ENCODE measurements around the gene PGAP2.
"Not testable (repeated sequence)": the region's sequence is repeated elsewhere in the genome, so short reads cannot be mapped to it uniquely, and the experiment has no call there.

Gene PGAP2

GRCh38 chr11:3807909-3808860 is at the start of gene PGAP2:
Gene PGAP2 (plus strand): TSS chr11:3808560. CDS start chr11:3811260, 2,700 bp downstream.
- no peak for FAIRE-seq

- FAIRE-seq = no peak
These were observed 44.1 kb upstream of the PGAP2 start for GRCh38 chr11:3764266-3764665.

GRCh38 chr11:3766836-3767235 is 41.5 kb upstream of the PGAP2 start:
- not testable (repeated sequence) for FAIRE-seq

GRCh38 chr11:3767536-3767935 is 40.8 kb upstream of the PGAP2 start:
- no peak for FAIRE-seq

- no peak for FAIRE-seq
These were observed 35.2 kb upstream of the PGAP2 start for GRCh38 chr11:3773180-3773579.

- FAIRE-seq = no peak
These were observed 32.5 kb upstream of the PGAP2 start for GRCh38 chr11:3775736-3776406.

GRCh38 chr11:3781423-3781822 is 26.9 kb upstream of the PGAP2 start:
- FAIRE-seq = no peak

GRCh38 chr11:3782963-3783362 is 25.4 kb upstream of the PGAP2 start:
- FAIRE-seq = no peak

- no peak for FAIRE-seq
These were observed 24.7 kb upstream of the PGAP2 start for GRCh38 chr11:3783611-3784010.

- no peak for FAIRE-seq
These were observed 21.5 kb upstream of the PGAP2 start for GRCh38 chr11:3786781-3787428.

GRCh38 chr11:3794387-3794786 is 14.0 kb upstream of the PGAP2 start:
- FAIRE-seq = not testable (repeated sequence)

- no peak for FAIRE-seq
These were observed 13.0 kb upstream of the PGAP2 start for GRCh38 chr11:3795131-3796001.

- no peak for FAIRE-seq
These were observed 12.4 kb upstream of the PGAP2 start for GRCh38 chr11:3796002-3796311.

- FAIRE-seq = no peak
These were observed 12.0 kb upstream of the PGAP2 start for GRCh38 chr11:3796346-3796745.

- FAIRE-seq = no peak
These were observed 11.5 kb upstream of the PGAP2 start for GRCh38 chr11:3796801-3797328.

GRCh38 chr11:3797329-3798090 is 10.8 kb upstream of the PGAP2 start, which contains the start of gene NUP98:
Gene NUP98 (minus strand): TSS chr11:3797554. CDS start chr11:3782117, 15,437 bp downstream.
- FAIRE-seq = peak; percentile 97

- FAIRE-seq = no peak
These were observed 9.2 kb upstream of the PGAP2 start for GRCh38 chr11:3799143-3799542.

- FAIRE-seq = no peak
These were observed 8.5 kb upstream of the PGAP2 start for GRCh38 chr11:3799873-3800272.

- no peak for FAIRE-seq
These were observed 6.2 kb upstream of the PGAP2 start for GRCh38 chr11:3802011-3802790.

GRCh38 chr11:3803726-3804495 is 4.4 kb upstream of the PGAP2 start:
- FAIRE-seq = no peak

Data from endometrium (tissue), 2 donors.